HCT116 (cell line): ENCODE results near the gene HMGB4. TPM values are rescaled to one million over a fixed set of nuclear protein-coding genes. Genes with fewer than 3 reads are reported as not detected.

ENCODE experiments used
- ATAC-seq: fragments of 200-7000 bp; cut with Tn5 transposase; 2 replicates; pipeline ENCODE4 v1.9.1; 2020; ENCODE audit warnings: mild to moderate bottlenecking, moderate library complexity
- BruUV-seq: library from RNA; stranded (reverse); fragments of 400-500 nt; replicated peaks from 2 replicates; lab custom pipeline; 2021; lab: Mats Ljungman, UMichigan
- CTCF ChIA-PET: fragments of 300-600 bp; sonication (Branson Sonifier 250); formaldehyde crosslinking; loops from one replicate; lab custom pipeline; 2021; ENCODE audit warnings: antibody characterized with exemption; lab: Charles Lee
- POLR2A ChIA-PET: fragments of 300-600, 350-600 bp; sonication (Branson Sonifier 250); formaldehyde crosslinking; loops from one replicate; lab custom pipeline; 2021; ENCODE audit warnings: antibody characterized with exemption; lab: Charles Lee
- RAD21 ChIA-PET, 2 experiments: fragments of 300-600 bp; sonication (Branson Sonifier 250); formaldehyde crosslinking; loops; one replicate each; lab custom pipeline; 2023; ENCODE audit warnings: low total read pairs in 2 of 2; ENCODE audit not compliant: uncharacterized antibody in 2 of 2, unreplicated experiment in 2 of 2, low non-redundant PET in 1 of 2; lab: Charles Lee
- DNase-seq: peaks from one replicate; pipeline ENCODE4 v3.0.0-alpha.2; 2010; ENCODE audit warnings: low read depth, low spot score
- H2AFZ ChIP-seq: fragments of 200-600 bp; shearing (Covaris generic), sonication (generic); 2 replicates; pipeline ENCODE4 v1.6.1; 2017; ENCODE audit warnings: low read depth, mixed run types, mixed read lengths, antibody characterized with exemption, low read length; ENCODE audit not compliant: poor library complexity, severe bottlenecking
- H3K27ac ChIP-seq: 2 replicates; pipeline ENCODE4 v1.5.1; 2012; ENCODE audit warnings: low read depth, low read length
- H3K27me3 ChIP-seq: fragments of 200-600 bp; sonication (generic); 2 replicates; pipeline ENCODE4 v1.6.1; 2016; ENCODE audit warnings: mixed run types, low read length, mixed read lengths; ENCODE audit not compliant: insufficient read depth
- H3K36me3 ChIP-seq, 2 experiments: fragments of 200-500 bp in 1 of 2; fragments of 200-600 bp in 1 of 2; sonication (Bioruptor generic) in 1 of 2; sonication (generic) in 1 of 2; 2 replicates each; pipeline versions ENCODE4 v1.5.1 to v1.6.1; 2014 to 2016; ENCODE audit warnings: low read length in 2 of 2, inconsistent platforms in 1 of 2, mixed read lengths in 1 of 2, mixed run types in 1 of 2; ENCODE audit not compliant: insufficient read depth in 2 of 2, control insufficient read depth in 1 of 2
- H3K4me1 ChIP-seq, 2 experiments: fragments of 200-600 bp in 1 of 2; sonication (generic) in 1 of 2; 2 replicates each; pipeline versions ENCODE4 v1.5.1 to v1.6.1; 2012 to 2017; ENCODE audit warnings: low read length in 2 of 2, inconsistent platforms in 1 of 2, mild to moderate bottlenecking in 1 of 2, mixed read lengths in 1 of 2, mixed run types in 1 of 2, moderate library complexity in 1 of 2; ENCODE audit not compliant: insufficient read depth in 2 of 2, control insufficient read depth in 1 of 2
- H3K4me2 ChIP-seq: fragments of 200-600 bp; sonication (generic); 2 replicates; pipeline ENCODE4 v1.6.1; 2017; ENCODE audit warnings: mixed run types, low read length, mixed read lengths
- H3K4me3 ChIP-seq, 2 experiments: fragments of 200-600 bp in 1 of 2; sonication (generic) in 1 of 2; replicated peaks in 1 of 2; 2 replicates each; pipeline ENCODE4 v1.5.1; 2011 to 2016; ENCODE audit warnings: low read length in 2 of 2, control low read depth in 1 of 2, low read depth in 1 of 2, mild to moderate bottlenecking in 1 of 2, mixed read lengths in 1 of 2, mixed run types in 1 of 2
- H3K79me2 ChIP-seq: fragments of 200-600 bp; sonication (generic); 2 replicates; pipeline ENCODE4 v1.6.1; 2017; ENCODE audit warnings: mild to moderate bottlenecking, mixed run types, low read length, moderate library complexity, mixed read lengths; ENCODE audit not compliant: insufficient read depth
- H3K9ac ChIP-seq: fragments of 200-600 bp; sonication (generic); 2 replicates; pipeline ENCODE4 v1.6.1; 2016; ENCODE audit warnings: low read length, mixed read lengths
- H3K9me2 ChIP-seq: fragments of 200-600 bp; sonication (generic), shearing (Covaris generic); 2 replicates; pipeline ENCODE4 v1.6.1; 2017; ENCODE audit warnings: mixed run types, mild to moderate bottlenecking, moderate library complexity; ENCODE audit not compliant: insufficient read depth
- H3K9me3 ChIP-seq, 2 experiments: fragments of 200-500 bp in 1 of 2; fragments of 200-600 bp in 1 of 2; sonication (Bioruptor generic) in 1 of 2; sonication (generic) in 1 of 2; 2 replicates each; pipeline ENCODE4 v1.6.1; 2014 to 2017; ENCODE audit warnings: low read length in 2 of 2, mixed read lengths in 2 of 2, inconsistent platforms in 1 of 2, low read depth in 1 of 2, mild to moderate bottlenecking in 1 of 2, mixed run types in 1 of 2, moderate library complexity in 1 of 2; ENCODE audit not compliant: control insufficient read depth in 1 of 2, insufficient read depth in 1 of 2
- H4K20me1 ChIP-seq: fragments of 200-600 bp; sonication (generic), shearing (Covaris generic); 2 replicates; pipeline ENCODE4 v1.6.1; 2017; ENCODE audit warnings: mixed run types, mild to moderate bottlenecking, moderate library complexity; ENCODE audit not compliant: insufficient read depth
- CBX3 ChIP-seq: IDR thresholded peaks from 2 replicates; pipeline ENCODE4 v1.6.1; 2012; ENCODE audit warnings: low read depth
- CEBPB ChIP-seq: IDR thresholded peaks from 2 replicates; pipeline ENCODE4 v1.6.1; 2012; ENCODE audit warnings: low read depth
- ELF1 ChIP-seq: IDR thresholded peaks from 2 replicates; pipeline ENCODE4 v1.6.1; 2012; ENCODE audit warnings: low read depth, borderline replicate concordance
- EZH2 ChIP-seq: fragments of 200-600 bp; sonication (generic); IDR thresholded peaks from 2 replicates; pipeline ENCODE4 v1.6.1; 2017; ENCODE audit warnings: antibody characterized with exemption, mixed run types
- FOSL1 ChIP-seq: IDR thresholded peaks from 2 replicates; pipeline ENCODE4 v1.6.1; 2012; ENCODE audit warnings: low read depth
- RAD21 ChIP-seq: IDR thresholded peaks from 2 replicates; pipeline ENCODE4 v1.6.1; 2012; ENCODE audit warnings: low read depth, mild to moderate bottlenecking
- REST ChIP-seq: IDR thresholded peaks from 2 replicates; pipeline ENCODE4 v1.6.1; 2012; ENCODE audit warnings: low read depth
- SP1 ChIP-seq: IDR thresholded peaks from 2 replicates; pipeline ENCODE4 v1.6.1; 2012; ENCODE audit warnings: low read depth
- TCF7L2 ChIP-seq: IDR thresholded peaks from 2 replicates; pipeline ENCODE4 v1.7.0; 2011; ENCODE audit warnings: borderline replicate concordance, inconsistent platforms; ENCODE audit not compliant: insufficient read depth, insufficient read length; ENCODE audit errors: extremely low read depth
- YY1 ChIP-seq: IDR thresholded peaks from 2 replicates; pipeline ENCODE4 v1.6.1; 2011; ENCODE audit warnings: low read length, low read depth, moderate library complexity, mild to moderate bottlenecking; ENCODE audit not compliant: insufficient replicate concordance; ENCODE audit errors: extremely low read depth
- ZBTB33 ChIP-seq: IDR thresholded peaks from 2 replicates; pipeline ENCODE4 v1.6.1; 2011; ENCODE audit warnings: mild to moderate bottlenecking, low read length, moderate library complexity; ENCODE audit not compliant: insufficient replicate concordance; ENCODE audit errors: extremely low read depth
- ZFX ChIP-seq: fragments of 450-650 bp; IDR thresholded peaks from 2 replicates; pipeline ENCODE4 v1.6.1; 2017
- ZNF274 ChIP-seq: fragments of 200-500 bp; sonication (Bioruptor generic); IDR thresholded peaks from 2 replicates; pipeline ENCODE4 v1.6.1; 2014; ENCODE audit warnings: mild to moderate bottlenecking, low read depth, low read length, inconsistent platforms
- intact Hi-C: fragments of 100-400 bp; cut with micrococcal nuclease; formaldehyde crosslinking; loops from 2 replicates; pipeline ENCODE4 v1.10.0; 2022
- total RNA-seq: library from RNA; stranded (reverse); gene quantifications from one replicate; pipeline ENCODE4 v1.2.1, GENCODE V29; 2021; ENCODE audit not compliant: unreplicated experiment
- TF ChIP-seq, protein P1 (sequence below): IDR thresholded peaks from 2 replicates; pipeline ENCODE4 v1.6.1; 2012
- TF ChIP-seq, protein P2 (sequence below), 3 experiments: fragments of 200-600 bp in 1 of 3; sonication (generic) in 1 of 3; IDR thresholded peaks in 2 of 3; conservative IDR thresholded peaks in 1 of 3; 2 replicates each; pipeline ENCODE4 v1.5.1; 2012 to 2017; ENCODE audit warnings: low read depth in 2 of 3, low read length in 2 of 3, antibody characterized with exemption in 1 of 3, borderline replicate concordance in 1 of 3, control low read depth in 1 of 3, mild to moderate bottlenecking in 1 of 3, mixed read lengths in 1 of 3, mixed run types in 1 of 3, moderate library complexity in 1 of 3; ENCODE audit not compliant: insufficient read depth in 1 of 3

The HMGB4 gene
- total RNA-seq, 1 experiment from 2014 or later, result not detected

DNA sequence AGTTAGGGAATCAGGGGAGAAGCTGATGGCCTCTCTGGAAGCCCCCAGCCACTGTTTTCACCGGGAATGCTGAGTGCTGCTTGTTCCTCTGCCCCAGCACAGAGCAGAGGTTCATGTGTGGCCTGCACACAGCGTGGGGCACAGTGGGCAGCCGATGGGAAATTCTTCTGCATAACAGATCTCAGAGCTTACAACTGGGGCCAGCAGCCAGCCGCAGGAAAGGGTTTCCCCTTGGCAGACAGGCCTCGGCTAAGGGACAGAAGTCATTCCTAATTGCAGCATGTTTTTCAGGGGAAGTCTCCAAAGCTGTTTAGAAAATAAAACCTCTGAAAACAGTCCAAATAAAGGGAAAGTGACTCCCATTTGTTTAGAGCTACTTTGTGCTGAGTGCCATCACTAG is 22.6 kb downstream of the HMGB4 start:
- no peak for ATAC-seq
- H4K20me1 ChIP-seq, result no peaks in the 10 kb centered on the region

More for the DNA sequence above, 22.6 kb downstream of the HMGB4 start:
- no peak overlapping the region for H3K4me2 ChIP-seq
- no peaks in the 10 kb centered on the region for H3K4me1 ChIP-seq
- H3K27me3 ChIP-seq, result peaks cover 45% of the 10 kb centered on the region
- no peaks in the 10 kb centered on the region for H3K9me3 ChIP-seq
- no peaks in the 10 kb centered on the region for H3K9me2 ChIP-seq
- no peak overlapping the region for H3K4me3 ChIP-seq
- DNase-seq, result no peak
- intact Hi-C loops, result no loop called here
- ChIA-PET CTCF (no interaction called here), RAD21 (no interaction called here)
- H3K36me3 ChIP-seq, result no peaks in the 10 kb centered on the region
- no peaks in the 10 kb centered on the region for H3K79me2 ChIP-seq
- H3K9ac ChIP-seq, result no peak overlapping the region
- no TSS peak for BruUV-seq
- TF ChIP-seq FOSL1 (no peak), CEBPB (no peak), SP1 (no peak), CBX3 (no peak), RAD21 (no peak), ZBTB33 (no peak), ZFX (no peak), REST (no peak), ELF1 (no peak), ZNF274 (no peak), EZH2 (no peak), TCF7L2 (no peak), YY1 (no peak)
- TF ChIP-seq, protein P1, sequence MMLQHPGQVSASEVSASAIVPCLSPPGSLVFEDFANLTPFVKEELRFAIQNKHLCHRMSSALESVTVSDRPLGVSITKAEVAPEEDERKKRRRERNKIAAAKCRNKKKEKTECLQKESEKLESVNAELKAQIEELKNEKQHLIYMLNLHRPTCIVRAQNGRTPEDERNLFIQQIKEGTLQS, result no peak
- TF ChIP-seq, protein P2, sequence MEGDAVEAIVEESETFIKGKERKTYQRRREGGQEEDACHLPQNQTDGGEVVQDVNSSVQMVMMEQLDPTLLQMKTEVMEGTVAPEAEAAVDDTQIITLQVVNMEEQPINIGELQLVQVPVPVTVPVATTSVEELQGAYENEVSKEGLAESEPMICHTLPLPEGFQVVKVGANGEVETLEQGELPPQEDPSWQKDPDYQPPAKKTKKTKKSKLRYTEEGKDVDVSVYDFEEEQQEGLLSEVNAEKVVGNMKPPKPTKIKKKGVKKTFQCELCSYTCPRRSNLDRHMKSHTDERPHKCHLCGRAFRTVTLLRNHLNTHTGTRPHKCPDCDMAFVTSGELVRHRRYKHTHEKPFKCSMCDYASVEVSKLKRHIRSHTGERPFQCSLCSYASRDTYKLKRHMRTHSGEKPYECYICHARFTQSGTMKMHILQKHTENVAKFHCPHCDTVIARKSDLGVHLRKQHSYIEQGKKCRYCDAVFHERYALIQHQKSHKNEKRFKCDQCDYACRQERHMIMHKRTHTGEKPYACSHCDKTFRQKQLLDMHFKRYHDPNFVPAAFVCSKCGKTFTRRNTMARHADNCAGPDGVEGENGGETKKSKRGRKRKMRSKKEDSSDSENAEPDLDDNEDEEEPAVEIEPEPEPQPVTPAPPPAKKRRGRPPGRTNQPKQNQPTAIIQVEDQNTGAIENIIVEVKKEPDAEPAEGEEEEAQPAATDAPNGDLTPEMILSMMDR (IDR thresholded peaks at IDR 0.05 in 2 of 3, conservative IDR thresholded peaks at IDR 0.05 in 1 of 3; ENCODE audit: borderline replicate concordance in 1 of 3, insufficient read depth in 1 of 3, low read depth in 2 of 3, low read length in 2 of 3), result no peak
- TF ChIP-seq, all 23 proteins: peak for 0
- no peak overlapping the region for H2AFZ ChIP-seq
- H3K27ac ChIP-seq, result no peak overlapping the region
- POLR2A ChIA-PET, result no interaction called here
